HL-60/S4 treated with retinoic acid at 250 ng/mL for 4 days and 3 days (cell line): Measurements from ENCODE around the gene PRSS27.
"Not testable (repeated sequence)": the region's sequence is repeated elsewhere in the genome, so short reads cannot be mapped to it uniquely, and the experiment has no call there.

Experiments used
- in situ Hi-C: fragments of 300-500 bp; cut with MboI; formaldehyde crosslinking; loops from 2 replicates; pipeline ENCODE4 v1.7.0; 2022; ENCODE audit warnings: low sequenced_read_pairs

The PRSS27 gene

GRCh38 chr16:2698103-2698870, 21.7 kb downstream of the PRSS27 start:
- in situ Hi-C loops = no loop called here

GRCh38 chr16:2697401-2697948, 22.5 kb downstream of the PRSS27 start:
- in situ Hi-C loops = no loop called here

GRCh38 chr16:2696601-2697250, 23.3 kb downstream of the PRSS27 start:
- in situ Hi-C loops = not testable (repeated sequence)

- in situ Hi-C loops = no loop called here
Observed at GRCh38 chr16:2692948-2693651, 26.9 kb downstream of the PRSS27 start.

DNA sequence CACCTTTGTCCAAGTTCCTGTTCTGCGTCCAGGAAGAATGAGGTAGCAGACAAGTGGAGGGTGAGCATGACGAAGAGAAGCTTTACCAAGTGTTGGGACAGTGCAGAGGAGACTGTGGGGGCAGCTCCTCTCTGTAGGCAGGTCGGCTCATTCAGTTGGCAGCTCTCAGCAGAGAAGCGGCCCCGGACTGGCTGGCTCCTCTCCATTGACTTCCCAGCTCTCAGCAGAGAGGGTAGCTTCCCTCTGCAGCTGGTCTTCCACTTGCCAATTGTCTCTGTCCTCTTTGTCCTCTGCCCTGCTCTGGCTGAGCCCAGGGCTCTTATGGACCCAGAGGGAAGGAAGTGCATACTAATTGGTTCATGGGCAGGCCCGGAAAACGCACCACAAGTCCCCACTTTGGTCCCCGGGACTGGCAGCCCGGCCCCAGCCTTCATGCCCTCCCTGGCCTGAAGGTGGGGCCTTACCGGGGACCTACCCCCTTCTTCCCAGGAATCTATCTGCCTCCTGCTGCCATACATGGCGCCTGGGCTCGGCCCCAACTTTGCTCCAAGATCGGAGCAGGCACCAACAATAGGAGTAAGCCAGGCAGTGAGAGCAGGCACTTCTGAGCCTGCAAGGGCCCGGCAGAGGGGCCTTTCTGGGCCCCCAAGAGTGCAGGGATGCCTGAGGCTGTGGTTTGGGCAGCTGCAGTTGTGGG, 27.6 kb downstream of the PRSS27 start:
- in situ Hi-C loops = no loop called here

DNA sequence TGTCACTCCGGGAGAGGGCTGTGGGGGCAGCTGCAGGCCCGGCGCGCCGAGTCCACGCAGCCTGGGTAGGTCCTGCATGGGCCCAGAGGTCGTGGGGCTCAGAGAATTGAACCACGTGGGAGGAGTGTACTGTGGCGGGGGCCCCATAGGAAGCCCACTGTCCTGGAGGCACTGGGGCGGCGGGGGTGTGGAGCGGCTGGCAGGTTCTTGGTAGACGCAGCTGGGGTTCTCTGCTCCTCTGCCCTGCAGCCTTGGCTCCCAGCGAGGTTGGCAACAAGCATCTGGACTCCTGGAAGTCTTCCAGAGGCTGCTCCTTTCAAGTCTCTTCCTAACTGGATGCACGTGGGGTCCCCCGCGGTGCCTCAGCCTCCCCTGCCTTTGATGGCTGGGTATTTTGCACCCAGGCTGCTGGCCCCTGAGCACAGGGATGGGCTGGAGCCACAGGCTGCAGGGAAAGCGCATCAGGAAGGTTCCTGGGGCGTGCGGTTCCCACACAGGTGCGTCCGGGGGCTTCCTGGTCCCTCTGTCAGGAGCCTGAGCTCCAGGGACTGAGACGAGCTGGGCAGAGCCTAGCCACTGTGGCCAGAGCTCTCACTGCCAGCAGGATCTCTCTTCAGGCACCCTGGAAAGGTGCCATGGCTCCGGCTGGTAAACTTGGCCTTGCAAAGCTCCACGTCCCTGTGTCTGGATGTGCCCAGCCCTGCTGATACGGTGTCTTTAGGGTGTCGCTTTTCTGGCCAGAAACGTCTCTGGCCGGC, 28.4 kb downstream of the PRSS27 start:
- in situ Hi-C loops = no loop called here

- in situ Hi-C loops = no loop called here
Observed at GRCh38 chr16:2690852-2691251, 29.2 kb downstream of the PRSS27 start.

- in situ Hi-C loops = no loop called here
Observed at GRCh38 chr16:2689968-2690801, 29.8 kb downstream of the PRSS27 start.

DNA sequence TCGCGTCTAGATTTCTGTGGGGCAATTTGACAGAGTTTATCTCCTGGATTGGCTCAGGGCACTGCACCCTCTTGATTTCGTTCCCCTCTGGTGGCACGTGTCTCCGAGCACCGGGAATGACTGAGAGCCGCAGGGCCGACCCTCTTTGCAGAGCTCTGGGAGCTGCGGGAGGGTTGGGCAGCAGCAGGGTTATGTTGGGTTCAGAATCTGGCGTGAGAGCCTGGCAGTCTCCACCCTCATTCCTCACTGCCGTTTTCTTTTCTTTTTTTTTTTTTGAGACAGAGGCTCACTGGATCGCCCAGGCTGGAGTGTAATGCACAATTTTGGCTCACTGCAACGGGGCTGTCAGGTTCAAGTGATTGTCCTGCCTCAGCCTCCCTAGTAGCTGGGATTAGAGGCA, 30.6 kb downstream of the PRSS27 start:
- in situ Hi-C loops = not testable (repeated sequence)

DNA sequence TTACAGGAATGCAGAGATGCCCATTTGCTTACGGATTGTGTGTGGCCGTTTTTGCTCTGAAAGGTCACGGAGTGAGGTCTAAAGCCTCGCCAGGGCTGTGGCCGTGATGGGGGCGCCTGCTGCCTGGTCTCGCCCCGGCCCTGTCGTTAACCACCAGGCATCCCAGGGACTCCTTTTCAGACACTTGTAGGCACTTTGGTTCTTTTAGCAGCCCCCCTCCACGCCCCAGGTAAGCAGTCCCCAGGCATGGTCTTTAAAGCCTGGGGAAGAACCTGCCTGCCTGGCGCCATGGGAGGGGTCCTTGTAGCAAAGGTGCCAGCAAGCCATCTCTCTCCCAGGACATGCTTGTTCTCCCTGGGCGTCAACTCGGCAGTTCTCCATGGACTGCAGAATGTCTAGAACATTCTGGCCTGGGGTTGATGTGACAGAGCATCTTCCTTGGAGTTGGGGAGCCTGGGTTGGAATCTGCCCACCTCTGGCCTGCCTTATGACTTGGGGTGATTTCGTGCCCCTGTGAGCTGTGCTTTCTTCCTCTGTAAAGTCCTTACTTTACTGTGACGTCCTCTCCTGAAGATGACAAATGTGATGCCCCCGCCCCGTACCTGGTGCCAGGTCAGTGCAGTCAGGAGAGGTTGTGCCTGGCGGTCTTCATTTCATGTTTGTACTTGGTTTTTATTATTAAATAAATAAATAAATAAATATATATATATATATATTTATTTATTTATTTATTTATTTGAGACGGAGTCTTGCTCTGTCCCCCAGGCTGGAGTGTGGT, 32.3 kb downstream of the PRSS27 start:
- in situ Hi-C loops = no loop called here

GRCh38 chr16:2686912-2687507, 33.0 kb downstream of the PRSS27 start:
- in situ Hi-C loops = no loop called here

- in situ Hi-C loops = not testable (repeated sequence)
Observed at GRCh38 chr16:2686075-2686474, 33.9 kb downstream of the PRSS27 start.

DNA sequence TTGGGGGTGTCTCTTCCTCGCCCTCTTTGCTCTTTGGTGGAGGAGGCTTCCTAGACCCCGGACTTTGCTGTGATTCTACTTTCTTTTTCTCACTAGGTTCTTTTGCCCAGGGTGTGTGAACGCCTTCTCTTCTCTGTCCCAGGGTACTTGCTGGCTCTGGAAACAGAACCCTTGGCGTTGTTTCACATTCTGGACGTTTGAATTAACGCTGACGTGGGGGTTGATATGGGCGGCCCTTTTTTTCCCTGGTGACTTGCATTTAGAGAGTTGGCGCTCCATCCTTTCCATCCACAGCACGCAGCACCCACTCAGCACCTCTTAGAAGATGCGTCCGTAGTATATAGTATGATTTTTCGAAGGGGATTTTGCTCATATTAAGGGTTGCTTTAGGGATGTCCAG, 37.0 kb downstream of the PRSS27 start:
- in situ Hi-C loops = not testable (repeated sequence)

DNA sequence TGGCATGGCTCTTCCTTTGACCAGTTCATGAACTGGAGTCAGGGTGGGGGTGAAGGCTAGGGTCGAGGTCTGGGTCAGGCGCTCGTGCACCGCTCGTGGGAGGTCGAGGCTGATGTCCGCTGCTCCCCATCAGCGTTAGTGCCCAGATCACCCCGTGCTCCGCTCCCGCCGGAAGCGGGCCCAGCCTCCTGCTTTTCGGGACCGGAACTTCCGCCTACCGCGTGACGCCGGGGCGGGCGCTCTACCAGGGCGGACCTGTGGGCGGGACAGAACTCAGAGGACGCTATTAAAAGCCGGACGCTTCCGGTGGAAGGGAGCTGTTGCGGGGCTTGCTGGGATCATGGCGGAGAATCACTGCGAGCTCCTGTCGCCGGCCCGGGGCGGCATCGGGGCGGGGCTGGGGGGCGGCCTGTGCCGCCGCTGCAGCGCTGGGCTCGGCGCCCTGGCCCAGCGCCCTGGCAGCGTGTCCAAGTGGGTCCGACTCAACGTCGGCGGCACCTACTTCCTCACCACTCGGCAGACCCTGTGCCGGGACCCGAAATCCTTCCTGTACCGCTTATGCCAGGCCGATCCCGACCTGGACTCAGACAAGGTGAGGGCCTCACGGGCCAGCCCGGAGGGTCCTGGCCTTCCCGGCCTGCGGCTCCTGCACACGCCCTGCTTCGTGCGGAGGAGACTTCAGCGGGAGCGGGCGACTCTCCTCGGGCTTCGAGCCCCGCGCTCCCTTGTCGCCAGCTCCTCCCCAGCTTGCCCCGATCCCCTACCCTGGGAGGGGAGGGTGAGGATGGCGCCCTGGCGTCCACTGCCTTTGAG, 37.6 kb downstream of the PRSS27 start, which contains the start of gene KCTD5:
Gene KCTD5 (plus strand): TSS at position 315 of the 813 bp plus-strand sequence. CDS start 26 bp downstream, at position 341.
- in situ Hi-C loops = no loop called here

GRCh38 chr16:2680360-2680759, 39.7 kb downstream of the PRSS27 start:
- in situ Hi-C loops = not testable (repeated sequence)

DNA sequence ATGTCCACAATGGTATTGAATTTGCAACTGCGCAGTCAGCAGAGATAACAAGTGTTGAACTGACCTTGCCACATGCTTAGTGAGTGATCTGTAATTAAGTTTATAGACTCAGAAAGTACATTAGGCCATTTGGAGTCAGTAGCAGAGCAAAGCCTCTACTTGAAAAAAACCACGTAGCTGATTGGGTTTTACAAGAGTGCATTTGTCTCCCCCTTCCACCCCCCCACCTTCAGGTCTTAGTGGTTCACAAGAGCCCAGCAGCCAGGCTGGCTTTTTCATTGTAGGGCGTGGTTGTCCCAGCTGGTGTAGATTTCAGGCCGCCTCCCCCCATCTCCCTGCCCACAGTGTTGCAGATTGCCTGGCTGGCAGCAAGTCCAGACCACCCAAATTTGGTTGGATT, 40.1 kb downstream of the PRSS27 start:
- in situ Hi-C loops = not testable (repeated sequence)
